Activated CD8-positive, alpha-beta memory T cell treated with anti-CD3 and anti-CD28 coated beads, Interleukin-2, amount 50 U/mL, for 24 hours (primary cell): ENCODE results near the gene CUX1.
"Not testable (repeated sequence)": the region's sequence is repeated elsewhere in the genome, so short reads cannot be mapped to it uniquely, and the experiment has no call there.

Experiments used
- DNase-seq: peaks from one replicate; pipeline ENCODE4 v3.0.0-alpha.2; 2020; ENCODE audit errors: extremely low read depth

The CUX1 gene

DNA sequence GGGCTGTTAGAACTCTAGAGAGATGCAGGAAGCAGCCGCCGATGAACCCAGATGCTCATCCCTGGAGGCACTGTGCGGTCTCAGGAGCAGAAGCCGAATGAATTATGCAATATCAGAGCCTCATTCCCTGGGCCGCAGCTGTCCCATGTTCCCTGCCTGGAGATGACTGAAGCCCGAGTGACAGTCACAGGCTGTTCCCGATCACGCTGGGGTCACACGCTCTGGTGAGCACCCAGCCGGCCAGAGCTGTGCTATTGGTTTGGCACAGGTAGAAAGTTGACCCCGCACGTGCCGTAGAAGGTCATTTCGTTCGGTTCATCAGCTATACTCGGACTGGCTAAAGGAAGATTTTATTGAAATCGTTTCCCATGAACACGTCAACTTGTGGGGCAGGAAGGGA lies 328.7 kb downstream of the CUX1 start:
- DNase-seq, result no peak

DNA sequence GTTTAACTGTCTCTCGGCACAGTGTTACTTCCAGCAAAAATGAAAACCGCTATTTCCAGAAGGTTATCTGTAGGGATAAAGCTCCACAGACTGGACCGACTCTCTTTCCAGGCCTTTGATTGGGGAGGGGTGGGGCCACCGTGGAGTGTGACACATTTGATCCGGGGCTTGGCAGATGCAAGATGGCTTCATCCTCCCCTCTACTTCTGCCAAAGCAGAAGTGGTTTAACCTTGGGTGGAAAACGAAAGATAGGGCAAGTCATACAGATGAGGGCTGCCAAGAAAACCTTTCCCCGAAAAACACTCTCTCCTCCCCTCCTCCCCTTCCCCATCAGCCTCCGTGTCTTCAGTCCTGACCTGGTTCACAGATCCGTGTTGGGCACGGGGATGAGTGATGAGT lies 329.6 kb downstream of the CUX1 start:
- DNase-seq, result no peak

GRCh38 chr7:102148799-102149198 lies 331.4 kb downstream of the CUX1 start:
- no peak for DNase-seq

GRCh38 chr7:102149416-102149815 lies 332.0 kb downstream of the CUX1 start:
- DNase-seq, result no peak

DNA sequence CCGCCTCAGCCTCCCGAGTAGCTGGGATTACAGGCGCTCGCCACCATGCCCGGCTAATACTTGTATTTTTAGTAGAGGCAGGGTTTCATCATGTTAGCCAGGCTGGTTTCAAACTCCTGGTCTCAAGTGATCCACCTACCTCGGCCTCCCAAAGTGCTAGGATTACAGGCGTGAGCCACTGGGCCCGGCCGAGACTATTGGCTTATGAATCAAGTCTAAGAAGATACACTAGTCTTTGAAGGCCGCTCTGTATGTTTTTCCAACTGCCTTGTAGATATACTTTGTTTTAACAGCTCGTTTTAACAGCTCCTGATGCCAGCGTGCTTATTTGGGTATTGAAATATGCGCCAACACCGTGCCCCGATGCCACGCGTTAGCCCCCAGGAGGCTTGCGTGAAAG lies 332.8 kb downstream of the CUX1 start:
- no peak for DNase-seq

GRCh38 chr7:102152672-102153598 lies 335.5 kb downstream of the CUX1 start:
- DNase-seq, result no peak

DNA sequence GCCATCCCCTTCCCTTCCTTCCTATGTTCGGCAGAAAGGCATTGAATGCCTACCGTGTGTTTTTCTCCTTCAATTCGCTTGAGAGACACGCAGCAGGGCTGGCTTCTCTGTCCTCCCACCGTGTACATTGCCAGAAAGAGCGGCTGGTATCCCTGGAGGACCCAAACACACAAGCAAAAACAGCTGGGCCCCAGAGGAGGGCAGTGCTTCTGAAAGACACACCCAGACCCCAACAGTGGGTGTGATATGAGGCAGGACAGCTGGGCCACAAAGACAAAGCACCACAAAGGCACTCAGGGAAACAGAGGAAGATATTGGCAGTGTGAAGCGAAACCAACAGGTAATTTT lies 336.1 kb downstream of the CUX1 start:
- no peak for DNase-seq

DNA sequence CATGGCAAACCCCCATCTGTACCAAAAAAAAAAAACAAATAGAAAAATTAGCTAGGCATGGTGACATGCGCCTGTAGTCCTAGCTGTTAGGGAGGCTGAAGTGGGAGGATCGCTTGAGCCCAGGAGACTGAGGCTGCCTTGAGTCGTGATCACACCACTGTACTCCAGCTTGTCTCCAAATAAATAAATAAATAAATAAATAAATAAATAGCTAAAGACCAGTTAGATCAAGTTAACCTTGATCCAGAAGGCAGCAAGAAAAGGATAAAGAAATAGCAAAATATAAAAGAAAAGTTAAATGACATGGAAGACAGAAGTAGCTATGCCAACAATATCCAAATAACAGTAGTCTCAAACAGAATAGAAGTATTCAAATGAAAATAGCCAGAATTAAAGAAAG lies 337.0 kb downstream of the CUX1 start:
- no peak for DNase-seq

GRCh38 chr7:102155821-102156441 lies 338.5 kb downstream of the CUX1 start:
- no peak for DNase-seq

GRCh38 chr7:102156867-102157266 lies 339.4 kb downstream of the CUX1 start:
- DNase-seq, result no peak

DNA sequence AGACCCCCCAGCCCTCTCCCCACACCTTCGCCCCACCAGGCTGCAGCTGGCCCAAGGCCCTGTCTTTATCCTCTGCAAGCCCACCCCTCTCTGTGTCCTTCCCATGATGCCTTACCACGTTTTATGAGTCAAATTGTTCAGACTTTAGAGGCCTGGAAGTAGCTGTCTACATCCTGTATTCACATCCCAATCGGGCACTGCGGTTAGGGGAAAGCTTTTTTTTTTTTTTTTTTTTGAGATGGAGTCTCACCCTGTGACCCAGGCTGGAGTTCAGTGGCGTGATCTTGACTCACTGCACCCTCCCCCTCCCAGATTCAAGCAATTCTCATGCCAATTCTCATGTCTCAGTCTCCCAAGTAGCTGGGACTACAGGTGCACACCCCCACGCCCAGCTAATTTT lies 347.7 kb downstream of the CUX1 start:
- DNase-seq, result no peak

DNA sequence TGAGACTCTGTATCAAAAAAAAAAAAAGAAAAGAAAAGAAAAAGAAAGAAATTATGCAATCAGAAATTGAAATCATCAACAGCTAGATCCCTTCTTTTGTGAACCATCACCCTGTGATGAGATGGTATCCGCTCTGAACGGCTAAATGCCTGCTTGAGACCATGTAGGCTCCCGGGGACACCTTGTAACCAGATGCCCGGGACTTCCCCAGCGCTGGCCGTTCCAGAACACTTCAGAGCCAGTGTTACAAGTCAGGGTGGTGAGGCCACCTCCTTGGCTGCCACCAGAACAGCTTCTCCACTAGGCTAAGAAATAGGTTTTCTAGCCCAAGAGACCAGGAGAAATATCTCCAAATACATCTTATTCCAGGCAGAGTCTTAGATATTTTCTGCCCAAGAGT lies 349.8 kb downstream of the CUX1 start:
- no peak for DNase-seq

DNA sequence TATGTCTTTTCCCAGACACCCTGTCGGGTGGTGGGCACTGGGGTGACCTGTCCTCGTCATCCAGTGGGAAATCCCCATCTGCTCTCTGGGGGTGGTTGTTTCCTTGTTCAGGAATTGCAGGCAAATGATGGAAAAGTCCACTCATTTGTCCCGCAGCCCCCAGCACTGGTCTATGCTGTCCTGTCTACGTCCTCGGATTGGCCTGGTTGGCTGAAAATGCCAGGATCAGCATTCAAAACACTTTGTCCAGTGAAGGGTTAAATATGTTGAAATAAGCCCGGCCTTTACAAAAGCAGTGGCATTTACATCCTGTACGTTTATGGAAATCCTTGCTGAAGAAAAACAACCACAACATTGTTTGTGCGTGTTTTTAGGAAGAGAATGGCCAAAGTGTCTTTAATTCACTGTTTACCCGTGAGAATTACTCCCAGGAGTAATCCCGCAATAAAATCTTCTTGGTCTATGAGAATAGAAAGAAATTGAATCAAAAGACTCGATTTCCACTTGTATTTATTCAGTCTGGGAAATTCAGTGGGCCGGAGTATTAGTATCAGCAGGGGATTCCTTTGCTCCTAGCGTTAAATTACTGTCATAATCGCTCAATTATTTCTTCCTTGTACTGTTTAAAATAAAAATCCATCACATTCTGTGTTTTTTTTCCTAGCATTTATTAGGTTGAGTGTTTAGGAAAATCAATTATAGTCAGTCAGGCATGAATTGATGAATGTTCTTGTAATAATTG lies 352.4 kb downstream of the CUX1 start:
- no peak for DNase-seq

DNA sequence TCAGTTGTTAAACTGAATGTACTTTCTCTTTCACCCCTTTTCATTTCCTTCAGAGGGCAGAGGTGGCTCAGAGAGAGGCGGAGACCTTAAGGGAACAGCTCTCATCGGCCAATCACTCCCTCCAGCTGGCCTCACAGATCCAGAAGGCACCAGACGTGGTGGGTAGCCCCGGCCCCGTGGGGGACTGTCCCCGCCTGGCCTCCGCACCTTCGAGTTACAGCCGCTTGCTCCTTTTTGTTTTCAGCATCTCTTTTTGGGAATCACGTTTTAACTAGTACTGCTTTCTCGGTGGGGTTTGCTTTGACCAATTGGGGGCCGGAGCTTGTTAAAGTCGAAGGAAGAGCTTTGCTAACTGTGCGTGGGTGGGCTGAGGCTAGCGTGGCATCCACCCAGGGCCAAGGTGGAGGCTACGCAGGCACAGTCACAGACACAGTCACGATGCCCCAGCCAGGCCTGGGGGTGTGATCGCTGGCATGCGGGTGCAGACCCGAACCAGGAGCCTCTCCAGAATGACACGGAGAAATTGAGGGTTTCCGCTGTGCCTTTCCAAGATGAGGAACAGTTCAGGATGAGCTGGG lies 353.1 kb downstream of the CUX1 start:
- DNase-seq, result no peak

DNA sequence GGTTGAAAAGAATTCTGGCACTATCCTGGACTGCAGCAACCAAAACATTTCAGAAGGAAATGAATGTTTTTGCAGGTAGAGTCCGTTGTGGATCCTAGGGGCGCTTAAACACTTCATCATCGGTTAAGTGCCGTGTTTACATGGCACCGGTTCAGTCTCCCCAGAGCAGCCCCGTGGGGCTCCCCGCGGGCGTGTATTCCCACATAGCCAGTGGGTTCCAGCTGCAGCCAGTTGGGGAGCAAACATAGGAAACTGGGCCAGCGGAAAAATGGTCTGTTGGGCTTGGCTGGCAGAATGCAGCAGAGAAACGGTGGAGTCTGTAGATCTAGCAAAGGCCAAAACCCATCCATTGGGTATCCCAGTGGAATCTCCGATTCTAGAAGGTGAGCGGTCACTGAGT lies 356.2 kb downstream of the CUX1 start:
- DNase-seq, result no peak

GRCh38 chr7:102175423-102176170 lies 358.2 kb downstream of the CUX1 start:
- no peak for DNase-seq

DNA sequence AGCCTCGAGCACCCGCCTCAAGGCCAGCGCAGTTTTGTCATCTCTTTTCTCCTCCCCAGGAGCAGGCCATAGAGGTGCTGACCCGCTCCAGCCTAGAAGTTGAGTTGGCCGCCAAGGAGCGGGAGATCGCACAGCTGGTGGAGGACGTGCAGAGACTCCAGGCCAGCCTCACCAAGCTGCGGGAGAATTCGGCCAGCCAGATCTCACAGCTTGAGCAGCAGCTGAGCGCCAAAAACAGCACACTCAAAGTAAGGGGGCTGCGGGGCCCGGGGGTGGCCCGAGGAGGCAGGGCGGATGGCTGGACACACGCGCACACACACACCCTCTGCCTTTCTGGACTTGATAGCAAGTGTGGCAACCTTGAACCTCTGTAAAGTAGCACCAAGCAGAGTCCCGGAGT lies 361.0 kb downstream of the CUX1 start:
- no peak for DNase-seq

DNA sequence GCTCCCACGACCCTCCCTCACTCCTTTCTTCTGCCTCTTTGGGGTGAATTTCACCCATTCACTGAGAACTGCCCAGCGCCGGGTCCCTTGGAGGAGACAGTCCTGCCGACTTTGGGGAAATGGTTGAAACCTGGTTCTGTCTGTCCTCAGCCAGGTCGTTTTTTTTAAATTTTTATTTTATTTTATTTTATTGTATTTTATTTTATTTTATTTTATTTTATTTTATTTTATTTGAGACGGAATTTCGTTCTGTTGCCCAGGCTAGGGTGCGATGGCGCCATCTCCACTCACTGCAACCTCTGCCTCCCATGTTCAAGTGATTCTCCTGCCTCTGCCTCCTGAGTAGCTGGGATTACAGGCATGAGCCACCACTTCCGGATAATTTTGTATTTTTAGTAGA lies 363.3 kb downstream of the CUX1 start:
- no peak for DNase-seq

- no peak for DNase-seq
These were observed 364.1 kb downstream of the CUX1 start for GRCh38 chr7:102181517-102181916.

DNA sequence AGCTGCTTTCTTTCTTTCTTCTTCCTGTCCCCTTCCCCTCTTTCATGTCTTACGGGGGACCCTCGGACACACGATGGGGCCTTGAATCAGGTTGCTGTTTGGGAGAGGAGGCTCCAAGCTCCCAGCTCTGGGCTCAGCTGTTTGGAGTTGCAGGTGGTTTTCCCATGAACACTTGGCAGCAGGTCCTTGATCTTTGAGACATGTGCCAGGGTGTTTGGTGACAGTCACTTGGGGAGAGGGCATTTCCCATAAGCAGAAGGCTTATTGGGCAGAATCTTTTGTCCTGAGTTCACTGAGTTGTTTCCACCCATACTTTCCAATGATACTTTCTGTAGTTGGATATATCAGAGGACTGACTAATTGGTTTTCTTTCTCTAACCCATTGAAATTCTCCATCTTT lies 364.6 kb downstream of the CUX1 start:
- no peak for DNase-seq

DNA sequence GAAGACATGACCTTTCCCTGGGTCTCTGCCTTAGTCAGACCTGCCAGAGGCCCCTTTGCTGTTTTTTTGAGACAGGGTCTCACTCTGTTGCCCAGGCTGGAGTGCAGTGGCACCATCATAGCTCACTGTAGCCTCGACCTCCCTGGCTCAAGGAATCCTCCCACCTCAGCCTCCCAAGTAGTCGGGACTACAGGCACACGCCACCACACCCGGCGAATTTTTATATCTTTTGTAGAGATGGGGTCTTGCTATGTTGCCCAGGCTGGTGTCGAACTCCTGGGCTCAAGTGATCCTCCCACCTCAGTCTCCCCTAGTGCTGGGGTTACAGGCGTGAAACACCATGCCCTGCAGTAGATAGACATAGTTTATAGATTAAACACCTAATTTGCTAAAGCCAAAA lies 366.4 kb downstream of the CUX1 start:
- DNase-seq, result not testable (repeated sequence)

DNA sequence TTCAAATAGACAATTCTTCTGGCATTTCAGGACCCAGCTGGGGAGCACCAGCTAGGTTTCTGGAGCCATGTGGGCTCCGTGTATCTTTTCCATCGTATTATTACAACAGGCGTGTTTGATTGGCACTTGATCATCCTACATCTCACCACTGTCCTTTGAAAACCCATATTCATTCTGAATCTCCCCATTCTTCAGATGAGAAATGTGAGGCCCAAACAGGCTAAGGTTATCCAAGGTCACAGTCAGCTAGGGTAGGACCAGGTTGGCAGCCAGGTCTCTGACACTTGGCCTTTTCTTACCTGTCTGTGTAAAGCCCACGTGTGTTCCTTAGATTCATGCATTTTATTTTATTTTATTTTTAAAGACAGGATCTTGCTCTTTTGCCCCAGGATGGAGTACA lies 366.9 kb downstream of the CUX1 start:
- no peak for DNase-seq
